ENCODE data around the gene ZIM2. TPM values are rescaled to one million over a fixed set of nuclear protein-coding genes. Genes with fewer than 3 reads are reported as not detected.

ZIM2 gene
- total RNA-seq, 1 donor from 2014 or later, result not detected

- H3K27me3 ChIP-seq (ENCODE audit: control insufficient read depth, insufficient read depth, low read length), result no peaks in the 10 kb centered on the region
- TF ChIP-seq, protein P1, sequence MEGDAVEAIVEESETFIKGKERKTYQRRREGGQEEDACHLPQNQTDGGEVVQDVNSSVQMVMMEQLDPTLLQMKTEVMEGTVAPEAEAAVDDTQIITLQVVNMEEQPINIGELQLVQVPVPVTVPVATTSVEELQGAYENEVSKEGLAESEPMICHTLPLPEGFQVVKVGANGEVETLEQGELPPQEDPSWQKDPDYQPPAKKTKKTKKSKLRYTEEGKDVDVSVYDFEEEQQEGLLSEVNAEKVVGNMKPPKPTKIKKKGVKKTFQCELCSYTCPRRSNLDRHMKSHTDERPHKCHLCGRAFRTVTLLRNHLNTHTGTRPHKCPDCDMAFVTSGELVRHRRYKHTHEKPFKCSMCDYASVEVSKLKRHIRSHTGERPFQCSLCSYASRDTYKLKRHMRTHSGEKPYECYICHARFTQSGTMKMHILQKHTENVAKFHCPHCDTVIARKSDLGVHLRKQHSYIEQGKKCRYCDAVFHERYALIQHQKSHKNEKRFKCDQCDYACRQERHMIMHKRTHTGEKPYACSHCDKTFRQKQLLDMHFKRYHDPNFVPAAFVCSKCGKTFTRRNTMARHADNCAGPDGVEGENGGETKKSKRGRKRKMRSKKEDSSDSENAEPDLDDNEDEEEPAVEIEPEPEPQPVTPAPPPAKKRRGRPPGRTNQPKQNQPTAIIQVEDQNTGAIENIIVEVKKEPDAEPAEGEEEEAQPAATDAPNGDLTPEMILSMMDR (IDR thresholded peaks at IDR 0.05; ENCODE audit: insufficient read depth, low read length, poor library complexity, severe bottlenecking), result no peak
- H3K36me3 ChIP-seq (ENCODE audit: control insufficient read depth, insufficient read depth, low read length), result no peaks in the 10 kb centered on the region
- DNase-seq (ENCODE audit: low read depth), result no peak
- peak overlapping the region; percentile 25 for H3K4me3 ChIP-seq (ENCODE audit: low read depth, low read length)
Measured at GRCh38 chr19:56765137-56765536, 75.4 kb downstream of the ZIM2 start.

DNA sequence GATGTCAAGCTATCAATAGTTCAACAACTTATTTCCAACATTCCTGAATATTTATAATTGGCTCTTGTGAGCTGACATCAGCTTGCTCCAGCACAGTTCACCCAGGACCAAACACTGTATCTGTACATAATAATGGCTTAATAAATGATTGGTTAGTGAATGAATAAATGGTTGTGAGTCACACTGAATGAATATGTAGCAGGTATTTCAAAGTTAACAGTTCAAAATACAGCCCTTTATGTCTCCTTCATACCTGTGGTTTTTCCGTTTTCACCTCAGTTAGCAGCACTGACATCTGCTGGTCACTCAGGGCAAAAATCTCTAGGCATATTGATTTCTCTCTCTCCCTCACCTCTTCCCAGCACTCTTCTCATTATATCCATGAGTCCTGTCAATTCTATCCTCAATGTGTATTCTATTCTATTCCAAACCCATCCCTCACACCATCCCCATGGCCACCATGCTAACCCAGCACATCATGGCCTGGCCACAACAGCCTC lies 76.3 kb downstream of the ZIM2 start:
- Histone ChIP-seq H3K4me3 (ENCODE audit: low read depth, low read length) (no peak overlapping the region), H3K27me3 (ENCODE audit: control insufficient read depth, insufficient read depth, low read length) (no peaks in the 10 kb centered on the region), H3K36me3 (ENCODE audit: control insufficient read depth, insufficient read depth, low read length) (no peaks in the 10 kb centered on the region)
- TF ChIP-seq, protein P1 (IDR thresholded peaks at IDR 0.05; ENCODE audit: insufficient read depth, low read length, poor library complexity, severe bottlenecking), result no peak
- no peak for DNase-seq (ENCODE audit: low read depth)

DNA sequence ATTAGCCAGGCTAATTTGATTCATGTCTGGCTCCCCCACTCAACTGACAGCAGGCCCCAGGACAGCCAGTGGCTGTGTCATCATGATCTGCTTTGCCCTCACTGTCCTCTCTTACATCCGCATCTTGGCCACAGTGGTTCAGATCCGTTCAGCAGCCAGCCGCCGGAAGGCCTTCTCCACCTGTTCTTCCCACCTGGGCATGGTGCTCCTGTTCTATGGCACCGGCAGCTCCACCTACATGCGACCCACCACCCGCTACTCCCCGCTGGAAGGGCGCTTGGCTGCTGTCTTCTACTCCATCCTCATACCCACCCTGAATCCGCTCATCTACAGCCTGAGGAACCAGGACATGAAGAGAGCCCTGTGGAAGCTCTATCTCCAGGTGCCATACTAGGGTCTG lies 79.7 kb downstream of the ZIM2 start:
- no peaks in the 10 kb centered on the region for H3K36me3 ChIP-seq (ENCODE audit: control insufficient read depth, insufficient read depth, low read length)
- no peak overlapping the region for H3K4me3 ChIP-seq (ENCODE audit: low read depth, low read length)
- DNase-seq (ENCODE audit: low read depth), result no peak
- TF ChIP-seq, protein P1 (IDR thresholded peaks at IDR 0.05; ENCODE audit: insufficient read depth, low read length, poor library complexity, severe bottlenecking), result no peak
- H3K27me3 ChIP-seq (ENCODE audit: control insufficient read depth, insufficient read depth, low read length), result no peaks in the 10 kb centered on the region

- no peaks in the 10 kb centered on the region for H3K27me3 ChIP-seq (ENCODE audit: control insufficient read depth, insufficient read depth, low read length)
- H3K36me3 ChIP-seq (ENCODE audit: control insufficient read depth, insufficient read depth, low read length), result no peaks in the 10 kb centered on the region
- TF ChIP-seq, protein P1 (IDR thresholded peaks at IDR 0.05; ENCODE audit: insufficient read depth, low read length, poor library complexity, severe bottlenecking), result no peak
- DNase-seq (ENCODE audit: low read depth), result no peak
- no peak overlapping the region for H3K4me3 ChIP-seq (ENCODE audit: low read depth, low read length)
Measured at GRCh38 chr19:56759531-56759930, 81.0 kb downstream of the ZIM2 start.

GRCh38 chr19:56751078-56751489 lies 89.4 kb downstream of the ZIM2 start:
- TF ChIP-seq, protein P1 (IDR thresholded peaks at IDR 0.05; ENCODE audit: insufficient read depth, low read length, poor library complexity, severe bottlenecking), result no peak
- H3K27me3 ChIP-seq (ENCODE audit: control insufficient read depth, insufficient read depth, low read length), result no peaks in the 10 kb centered on the region
- H3K4me3 ChIP-seq (ENCODE audit: low read depth, low read length), result no peak overlapping the region
- no peak for DNase-seq (ENCODE audit: low read depth)
- H3K36me3 ChIP-seq (ENCODE audit: control insufficient read depth, insufficient read depth, low read length), result no peaks in the 10 kb centered on the region

- Histone ChIP-seq H3K4me3 (ENCODE audit: low read depth, low read length) (no peak overlapping the region), H3K36me3 (ENCODE audit: control insufficient read depth, insufficient read depth, low read length) (no peaks in the 10 kb centered on the region), H3K27me3 (ENCODE audit: control insufficient read depth, insufficient read depth, low read length) (no peaks in the 10 kb centered on the region)
- TF ChIP-seq, protein P1 (IDR thresholded peaks at IDR 0.05; ENCODE audit: insufficient read depth, low read length, poor library complexity, severe bottlenecking), result no peak
- DNase-seq (ENCODE audit: low read depth), result no peak
Measured at GRCh38 chr19:56750658-56751057, 89.9 kb downstream of the ZIM2 start.
